K562 (cell line): ENCODE measurements around the gene PPIE. TPM values are rescaled to one million over a fixed set of nuclear protein-coding genes. Genes with fewer than 3 reads are reported as not detected.

Experiments used
- CREB1 ChIP-seq, 2 experiments: sonication (generic) in 1 of 2; formaldehyde crosslinking in 1 of 2; IDR thresholded peaks; 2 replicates each; pipeline versions ENCODE4 v1.6.1 to v1.8.0; 2012 to 2022; ENCODE audit warnings: inconsistent platforms in 1 of 2, mild to moderate bottlenecking in 1 of 2, missing genetic modification reagents in 1 of 2, moderate library complexity in 1 of 2
- CREB3 ChIP-seq: fragments of 450-650 bp; conservative IDR thresholded peaks from 2 replicates; pipeline ENCODE4 v1.6.1; 2016; ENCODE audit warnings: missing genetic modification characterization, low read depth, mild to moderate bottlenecking, missing compliant biosample characterization, moderate library complexity
- GTF2A2 ChIP-seq: IDR thresholded peaks from 2 replicates; pipeline ENCODE4 v1.6.1; 2016; ENCODE audit warnings: mild to moderate bottlenecking, missing genetic modification characterization, missing compliant biosample characterization
- NR2C1 ChIP-seq, 2 experiments: fragments of 450-650 bp; IDR thresholded peaks; 2 replicates each; pipeline ENCODE4 v1.6.1; 2017; ENCODE audit warnings: mild to moderate bottlenecking in 2 of 2, antibody characterized with exemption in 1 of 2, inconsistent platforms in 1 of 2, missing compliant biosample characterization in 1 of 2, missing genetic modification characterization in 1 of 2
- PATZ1 ChIP-seq: fragments of 250-450 bp; sonication (Bioruptor Pico); IDR thresholded peaks from 2 replicates; pipeline ENCODE4 v1.5.0; 2020; ENCODE audit warnings: mild to moderate bottlenecking, borderline replicate concordance
- REST ChIP-seq, 2 experiments: fragments of 450-650 bp; formaldehyde crosslinking in 1 of 2; IDR thresholded peaks; 2 replicates each; pipeline versions ENCODE4 v1.4.0 to v1.6.1; 2014 to 2020; ENCODE audit warnings: mild to moderate bottlenecking in 2 of 2, borderline replicate concordance in 1 of 2, low read depth in 1 of 2
- TFAP4 ChIP-seq: sonication (generic); formaldehyde crosslinking; IDR thresholded peaks from 2 replicates; pipeline ENCODE4 v1.8.0; 2022; ENCODE audit warnings: missing genetic modification reagents, mild to moderate bottlenecking, moderate library complexity, borderline replicate concordance
- UBTF ChIP-seq, 2 experiments: IDR thresholded peaks; 2 replicates each; pipeline ENCODE4 v1.6.1; 2012; ENCODE audit warnings: improper control_type of control experiment in 2 of 2, low read depth in 2 of 2, low read length in 2 of 2, borderline replicate concordance in 1 of 2
- ZBED1 ChIP-seq: IDR thresholded peaks from 2 replicates; pipeline ENCODE4 v1.6.1; 2014
- ZNF57 ChIP-seq: fragments of 450-650 bp; formaldehyde crosslinking; IDR thresholded peaks from 2 replicates; pipeline ENCODE4 v1.4.0; 2020; ENCODE audit warnings: mild to moderate bottlenecking, moderate library complexity
- polyA plus RNA-seq, 8 experiments: library from polyadenylated mRNA; depleted of rRNA in 4 of 8; stranded (reverse) in 5 of 8; unstranded in 3 of 8; fragments of >200 nt; fragmentation: Nextera tagmentation in 2 of 8; fragmentation: Illumina TruSeq in 1 of 8; extraction: Ambion mirVana in 2 of 8; extraction: Trizol in 1 of 8; gene quantifications; 2 replicates each; pipeline versions ENCODE4 v1.2.1 to v1.2.3, GENCODE V29; 2011 to 2014; ENCODE audit warnings: inconsistent platforms in 1 of 8, missing spikeins in 1 of 8
- total RNA-seq, 7 experiments: library from RNA; depleted of rRNA in 6 of 7; stranded (reverse); fragments of >200 nt in 6 of 7; fragmentation: Illumina TruSeq in 2 of 7; extraction: Trizol in 2 of 7; gene quantifications; 2 replicates each; pipeline versions ENCODE4 v1.2.1 to v1.2.3, GENCODE V29; 2011 to 2021; ENCODE audit warnings: low replicate concordance in 1 of 7

PPIE gene
- total and polyA plus RNA-seq, 9 of the 15 experiments (the other 6 are each of a cell fraction or from before 2014, with no cell fraction given) = 75.4 to 444 (median 131) TPM

- TF ChIP-seq REST (IDR thresholded peaks at IDR 0.05; ENCODE audit: borderline replicate concordance) = peak; percentile 77; the same call in 1 of the 2 replicates
- TF ChIP-seq REST (CRISPR knock-in tag; IDR thresholded peaks at IDR 0.05; ENCODE audit: low read depth) = no peak
- no peak for TF ChIP-seq ZBED1
- peak; percentile 84 for TF ChIP-seq NR2C1 (IDR thresholded peaks at IDR 0.05)
- TF ChIP-seq NR2C1 (tag; IDR thresholded peaks at IDR 0.05) = peak; percentile 87
- TF ChIP-seq CREB1 (IDR thresholded peaks at IDR 0.05) = no peak
- no peak for TF ChIP-seq CREB1 (CRISPR knock-in tag; IDR thresholded peaks at IDR 0.05)
- no peak for TF ChIP-seq TFAP4 (CRISPR knock-in tag)
- no peak for TF ChIP-seq UBTF (IDR thresholded peaks at IDR 0.05; ENCODE audit: borderline replicate concordance in 1 of 2, low read depth in 2 of 2, low read length in 2 of 2)
- TF ChIP-seq ZNF57 (CRISPR knock-in tag) = no peak
- TF ChIP-seq GTF2A2 (tag) = no peak
- TF ChIP-seq PATZ1 (CRISPR knock-in tag) = no peak
- TF ChIP-seq CREB3 = no peak
Observed at GRCh38 chr1:39799770-39800470, 61.2 kb downstream of the PPIE start (continued).
